Trophoblast cell (in vitro differentiated cells and primary cell): ENCODE data around the gene COL12A1.

Experiments
- DNase-seq, 2 donors: peaks; one replicate each; pipeline ENCODE4 v3.0.0-alpha.2; 2016
- H2AFZ ChIP-seq: 2 replicates; pipeline ENCODE4 v1.6.1; 2013; ENCODE audit warnings: low read length, moderate library complexity, mild to moderate bottlenecking; ENCODE audit not compliant: insufficient read depth, poor library complexity
- H2AK5ac ChIP-seq: 2 replicates; pipeline ENCODE4 v1.6.1; 2013; ENCODE audit warnings: mild to moderate bottlenecking, low read length
- H2BK120ac ChIP-seq: 2 replicates; pipeline ENCODE4 v1.6.1; 2013; ENCODE audit warnings: low read length, mild to moderate bottlenecking, moderate library complexity; ENCODE audit not compliant: insufficient read depth, poor library complexity
- H2BK12ac ChIP-seq: 2 replicates; pipeline ENCODE4 v1.6.1; 2013; ENCODE audit warnings: mild to moderate bottlenecking, low read length, moderate library complexity
- H2BK5ac ChIP-seq: 2 replicates; pipeline ENCODE4 v1.6.1; 2013; ENCODE audit warnings: low read length, low read depth, moderate library complexity, mild to moderate bottlenecking; ENCODE audit not compliant: poor library complexity
- H3K14ac ChIP-seq: 2 replicates; pipeline ENCODE4 v1.6.1; 2013; ENCODE audit warnings: mild to moderate bottlenecking, low read length
- H3K18ac ChIP-seq: 2 replicates; pipeline ENCODE4 v1.6.1; 2013; ENCODE audit warnings: mild to moderate bottlenecking, low read length
- H3K23ac ChIP-seq: 2 replicates; pipeline ENCODE4 v1.6.1; 2013; ENCODE audit warnings: low read length
- H3K27ac ChIP-seq: 2 replicates; pipeline ENCODE4 v1.5.1; 2013; ENCODE audit warnings: low read depth, mild to moderate bottlenecking, inconsistent platforms, low read length, moderate library complexity
- H3K27me3 ChIP-seq: 2 replicates; pipeline ENCODE4 v1.6.1; 2013; ENCODE audit warnings: inconsistent platforms, mild to moderate bottlenecking, low read length, moderate library complexity; ENCODE audit not compliant: insufficient read depth
- H3K36me3 ChIP-seq, 2 experiments: 1 replicate in 1 of 2; 2 replicates in 1 of 2; pipeline ENCODE4 v1.6.1; 2013; ENCODE audit warnings: low read length in 2 of 2, mild to moderate bottlenecking in 2 of 2, moderate library complexity in 1 of 2; ENCODE audit not compliant: insufficient read depth in 2 of 2, control insufficient read depth in 1 of 2
- H3K4ac ChIP-seq: 2 replicates; pipeline ENCODE4 v1.6.1; 2013; ENCODE audit warnings: low read depth, mild to moderate bottlenecking, low read length, moderate library complexity
- H3K4me1 ChIP-seq, 2 experiments: 1 replicate in 1 of 2; 2 replicates in 1 of 2; pipeline ENCODE4 v1.6.1; 2013; ENCODE audit warnings: low read length in 2 of 2, mild to moderate bottlenecking in 2 of 2, moderate library complexity in 1 of 2; ENCODE audit not compliant: insufficient read depth in 2 of 2, control insufficient read depth in 1 of 2
- H3K4me2 ChIP-seq: 2 replicates; pipeline ENCODE4 v1.6.1; 2013; ENCODE audit warnings: inconsistent platforms, mild to moderate bottlenecking, low read length, moderate library complexity
- H3K4me3 ChIP-seq: 2 replicates; pipeline ENCODE4 v1.5.1; 2013; ENCODE audit warnings: mild to moderate bottlenecking, low read depth, low read length, inconsistent platforms
- H3K79me1 ChIP-seq: one replicate; pipeline ENCODE4 v1.6.1; 2013; ENCODE audit warnings: low read length
- H3K79me2 ChIP-seq: 2 replicates; pipeline ENCODE4 v1.6.1; 2013; ENCODE audit warnings: low read length, mild to moderate bottlenecking; ENCODE audit not compliant: control insufficient read depth, insufficient read depth, poor library complexity
- H3K9ac ChIP-seq: 2 replicates; pipeline ENCODE4 v1.6.1; 2013; ENCODE audit warnings: mild to moderate bottlenecking, low read length
- H3K9me3 ChIP-seq: 2 replicates; pipeline ENCODE4 v1.6.1; 2013; ENCODE audit warnings: low read depth, mild to moderate bottlenecking, control low read depth, inconsistent platforms, low read length; ENCODE audit not compliant: insufficient read depth
- H4K12ac ChIP-seq: 2 replicates; pipeline ENCODE4 v1.6.1; 2013; ENCODE audit warnings: low read depth, mild to moderate bottlenecking, low read length, moderate library complexity
- H4K8ac ChIP-seq: 2 replicates; pipeline ENCODE4 v1.6.1; 2013; ENCODE audit warnings: low read depth, mild to moderate bottlenecking, low read length, moderate library complexity
- H4K91ac ChIP-seq: one replicate; pipeline ENCODE4 v1.6.1; 2013; ENCODE audit warnings: low read depth, mild to moderate bottlenecking, low read length, moderate library complexity
- WGBS: extraction: QIAGEN DNeasy Blood & Tissue Kit; methylation state at CpG from one replicate; pipeline ENCODE4 v1.1.7; 2013; ENCODE audit warnings: missing lambda C conversion rate; ENCODE audit not compliant: insufficient read length, insufficient coverage; ENCODE audit errors: extremely low coverage; 5-methylcytosine and 5-hydroxymethylcytosine counted together

Gene COL12A1

DNA sequence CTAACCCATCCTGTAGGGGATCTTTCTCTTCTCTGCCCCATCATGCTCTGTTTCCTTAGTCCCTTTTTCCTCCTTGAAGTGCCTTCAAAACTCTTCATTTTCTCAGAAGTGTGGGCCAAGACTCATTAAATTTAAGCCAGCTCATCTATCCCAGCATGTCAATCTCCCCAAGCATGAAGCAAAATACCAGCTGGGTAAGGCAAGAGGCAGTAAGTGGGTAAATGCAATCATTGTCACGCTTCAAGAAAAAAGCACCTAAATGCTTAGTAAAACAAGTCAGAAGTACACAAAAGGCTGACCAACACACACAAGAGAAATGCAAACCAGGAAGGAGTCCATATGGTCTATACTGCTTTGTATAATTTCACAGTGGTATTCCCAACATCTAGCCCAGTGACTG lies 61.5 kb downstream of the COL12A1 start:
- Histone ChIP-seq H4K12ac (no peak overlapping the region), H3K9me3 (no peaks in the 10 kb centered on the region)
- WGBS, result no CpG with 5 or more reads among the region's 1 CpG

DNA sequence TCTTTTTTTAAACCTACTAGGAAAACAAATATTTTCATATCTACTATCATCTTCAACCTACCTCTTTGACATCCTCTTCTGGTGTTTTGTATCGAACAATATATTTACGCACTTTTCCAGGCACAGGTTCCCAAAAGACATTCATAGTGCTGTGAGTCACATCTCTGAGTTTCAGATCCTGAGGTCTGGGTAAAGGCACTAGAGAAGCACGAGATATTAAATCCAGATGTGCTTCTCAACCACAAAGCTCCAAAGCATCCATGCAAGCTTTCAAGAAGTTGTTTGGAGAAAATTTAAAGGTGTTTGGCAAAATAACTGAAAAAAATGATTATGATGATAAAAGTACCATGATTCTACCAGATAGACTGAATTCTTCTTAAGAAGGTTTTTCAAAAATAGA lies 62.7 kb downstream of the COL12A1 start:
- Histone ChIP-seq H3K27me3 (no peaks in the 10 kb centered on the region), H3K9me3 (no peaks in the 10 kb centered on the region), H4K91ac (no peak overlapping the region), H3K36me3 (peaks cover 3 to 9% of the 10 kb centered on the region in 2 experiments), H3K4me3 (no peak overlapping the region), H3K4me1 (no peaks in the 10 kb centered on the region), H3K18ac (no peak overlapping the region), H3K79me1 (no peaks in the 10 kb centered on the region), H3K27ac (no peak overlapping the region), H3K9ac (no peak overlapping the region), H2BK120ac (no peak overlapping the region), H2BK5ac (no peak overlapping the region), H4K12ac (no peak overlapping the region), H2AK5ac (no peak overlapping the region), H2AFZ (no peak overlapping the region), H3K4me2 (no peak overlapping the region), H4K8ac (no peak overlapping the region), H3K4ac (no peak overlapping the region), H3K14ac (no peak overlapping the region), H2BK12ac (no peak overlapping the region), H3K79me2 (no peaks in the 10 kb centered on the region), H3K23ac (no peak overlapping the region)
- no CpG with 5 or more reads among the region's 3 CpGs for WGBS
- DNase-seq, result no peak

More for the DNA sequence above, 61.5 kb downstream of the COL12A1 start:
- Histone ChIP-seq H3K4me3 (no peak overlapping the region), H2BK120ac (no peak overlapping the region), H3K23ac (no peak overlapping the region), H3K27me3 (no peaks in the 10 kb centered on the region), H4K8ac (no peak overlapping the region), H2AK5ac (no peak overlapping the region), H3K14ac (no peak overlapping the region), H4K91ac (no peak overlapping the region), H3K27ac (no peak overlapping the region), H3K4me2 (no peak overlapping the region), H3K9ac (no peak overlapping the region), H3K36me3 (peaks cover 3 to 9% of the 10 kb centered on the region in 2 experiments), H2BK12ac (no peak overlapping the region), H2AFZ (no peak overlapping the region), H3K79me2 (no peaks in the 10 kb centered on the region), H2BK5ac (no peak overlapping the region), H3K4me1 (no peaks in the 10 kb centered on the region), H3K4ac (no peak overlapping the region), H3K18ac (no peak overlapping the region), H3K79me1 (no peaks in the 10 kb centered on the region)
- no peak for DNase-seq

DNA sequence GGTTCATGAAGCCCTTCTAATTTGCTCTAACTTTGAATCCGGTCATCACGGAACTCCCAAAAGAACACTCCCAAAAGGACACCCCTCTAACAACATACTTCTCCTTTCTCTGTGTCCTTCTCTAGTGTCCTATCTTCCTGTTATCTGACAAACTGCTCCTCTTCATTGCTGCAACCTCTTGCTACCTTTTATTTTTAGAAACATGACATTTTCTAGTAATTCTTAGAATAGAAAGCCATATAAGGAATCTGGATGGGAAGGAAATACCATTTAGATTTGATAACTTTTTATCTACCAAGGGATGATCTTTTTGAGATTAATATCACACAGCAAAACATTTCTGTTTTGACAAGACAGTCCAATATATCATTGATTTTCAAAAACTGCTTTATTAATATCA lies 63.1 kb downstream of the COL12A1 start:
- no peak overlapping the region for H4K91ac ChIP-seq
- H3K23ac ChIP-seq, result no peak overlapping the region
- H3K9me3 ChIP-seq, result no peaks in the 10 kb centered on the region
- H3K27me3 ChIP-seq, result no peaks in the 10 kb centered on the region
- no peak overlapping the region for H3K4me2 ChIP-seq
- no peak overlapping the region for H3K14ac ChIP-seq
- no peaks in the 10 kb centered on the region for H3K79me1 ChIP-seq
- H3K4me1 ChIP-seq, result no peaks in the 10 kb centered on the region
- H3K4ac ChIP-seq, result no peak overlapping the region
- no peak overlapping the region for H3K9ac ChIP-seq
- H2BK120ac ChIP-seq, result no peak overlapping the region
- H2AK5ac ChIP-seq, result no peak overlapping the region
- no peak overlapping the region for H4K12ac ChIP-seq
- H3K79me2 ChIP-seq, result no peaks in the 10 kb centered on the region
- H3K18ac ChIP-seq, result no peak overlapping the region
- DNase-seq, result no peak
- no peak overlapping the region for H2AFZ ChIP-seq
- H2BK12ac ChIP-seq, result no peak overlapping the region
- peaks cover 3 to 9% of the 10 kb centered on the region in 2 experiments for H3K36me3 ChIP-seq
- H3K27ac ChIP-seq, result no peak overlapping the region
- H2BK5ac ChIP-seq, result no peak overlapping the region
- WGBS, result no CpG with 5 or more reads among the region's 2 CpGs
- H3K4me3 ChIP-seq, result no peak overlapping the region
- H4K8ac ChIP-seq, result no peak overlapping the region

DNA sequence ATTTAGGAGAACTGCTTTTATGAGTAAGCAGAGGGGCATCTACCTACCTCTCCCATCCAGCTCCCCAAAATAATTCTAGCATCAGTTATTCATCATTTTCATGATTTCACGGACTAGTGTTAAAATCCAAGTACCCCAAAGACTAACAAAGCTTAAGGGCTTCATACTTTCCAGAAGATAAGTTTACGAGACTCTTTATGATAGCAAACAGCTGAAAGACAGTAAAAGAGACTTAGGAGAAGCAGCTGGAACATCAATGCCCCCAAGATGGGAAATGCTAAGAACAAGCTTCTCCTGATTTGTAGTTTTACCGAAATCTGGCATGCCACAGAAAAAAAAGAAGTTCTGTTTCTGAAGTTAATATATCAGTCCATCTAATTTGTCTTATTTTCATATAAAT lies 70.0 kb downstream of the COL12A1 start:
- Histone ChIP-seq H2AK5ac (no peak overlapping the region), H3K23ac (no peak overlapping the region), H3K14ac (no peak overlapping the region), H3K36me3 (peaks cover 2 to 9% of the 10 kb centered on the region in 2 experiments), H2BK5ac (no peak overlapping the region), H4K12ac (no peak overlapping the region), H3K9me3 (no peaks in the 10 kb centered on the region), H3K27me3 (no peaks in the 10 kb centered on the region), H3K79me1 (no peaks in the 10 kb centered on the region), H2AFZ (no peak overlapping the region), H3K4me1 (no peaks in the 10 kb centered on the region), H4K91ac (no peak overlapping the region), H3K27ac (no peak overlapping the region), H3K4ac (no peak overlapping the region), H3K79me2 (no peaks in the 10 kb centered on the region), H3K9ac (no peak overlapping the region), H2BK120ac (no peak overlapping the region), H2BK12ac (no peak overlapping the region), H4K8ac (no peak overlapping the region), H3K18ac (no peak overlapping the region), H3K4me2 (no peak overlapping the region), H3K4me3 (no peak overlapping the region)
- no peak for DNase-seq
- no CpG with 5 or more reads among the region's 3 CpGs for WGBS
